AG20443 (cell line): ENCODE measurements around the gene OR10A5.
"Not testable (repeated sequence)": the region's sequence is repeated elsewhere in the genome, so short reads cannot be mapped to it uniquely, and the experiment has no call there.

Source experiments
- DNase-seq: peaks from one replicate; pipeline ENCODE4 v3.0.0; 2012; ENCODE audit warnings: low spot score, mixed read lengths

Gene OR10A5

GRCh38 chr11:6845383-6845782 lies at the start of gene OR10A5:
Gene OR10A5 (plus strand): TSS chr11:6845683. CDS start chr11:6845683, 0 bp downstream.
- DNase-seq = no peak

- DNase-seq = no peak
Observed at GRCh38 chr11:6799402-6799801, 46.1 kb upstream of the OR10A5 start, which contains the start of gene OR6A2. Gene OR6A2 (minus strand): TSS chr11:6799689. CDS start chr11:6795708, 3,981 bp downstream.

GRCh38 chr11:6801075-6801474 lies 44.4 kb upstream of the OR10A5 start:
- DNase-seq = not testable (repeated sequence)

- DNase-seq = peak; percentile 65
Observed at GRCh38 chr11:6812390-6813005, 33.0 kb upstream of the OR10A5 start.

GRCh38 chr11:6813656-6814055 lies 31.8 kb upstream of the OR10A5 start:
- no peak for DNase-seq

- DNase-seq = no peak
Observed at GRCh38 chr11:6817694-6818093, 27.8 kb upstream of the OR10A5 start.

GRCh38 chr11:6818967-6819366 lies 26.5 kb upstream of the OR10A5 start:
- no peak for DNase-seq

GRCh38 chr11:6824136-6824823 lies 21.2 kb upstream of the OR10A5 start:
- DNase-seq = no peak

- no peak for DNase-seq
Observed at GRCh38 chr11:6825231-6825744, 20.2 kb upstream of the OR10A5 start.

- no peak for DNase-seq
Observed at GRCh38 chr11:6828103-6828502, 17.4 kb upstream of the OR10A5 start.

GRCh38 chr11:6833356-6833755 lies 12.1 kb upstream of the OR10A5 start:
- no peak for DNase-seq

- DNase-seq = no peak
Observed at GRCh38 chr11:6834021-6834420, 11.5 kb upstream of the OR10A5 start.

- DNase-seq = no peak
Observed at GRCh38 chr11:6841694-6842093, 3.8 kb upstream of the OR10A5 start.

- DNase-seq = no peak
Observed at GRCh38 chr11:6843670-6844069, 1.8 kb upstream of the OR10A5 start.

- no peak for DNase-seq
Observed at GRCh38 chr11:6844356-6844755, 1.1 kb upstream of the OR10A5 start.

- no peak for DNase-seq
Observed at GRCh38 chr11:6850526-6850925, 5.0 kb downstream of the OR10A5 start.

GRCh38 chr11:6854801-6855200 lies 9.3 kb downstream of the OR10A5 start:
- DNase-seq = not testable (repeated sequence)

GRCh38 chr11:6855971-6856541 lies 10.6 kb downstream of the OR10A5 start:
- peak; percentile 20 for DNase-seq

- no peak for DNase-seq
Observed at GRCh38 chr11:6856871-6857270, 11.4 kb downstream of the OR10A5 start.

GRCh38 chr11:6862961-6863360 lies 17.5 kb downstream of the OR10A5 start, which contains the start of gene OR10A2:
Gene OR10A2 (plus strand): TSS chr11:6863057. CDS start chr11:6869755, 6,698 bp downstream.
- peak; percentile 39 for DNase-seq

- DNase-seq = peak; percentile 26
Observed at GRCh38 chr11:6864438-6864837, 19.0 kb downstream of the OR10A5 start.

GRCh38 chr11:6871278-6871677 lies 25.8 kb downstream of the OR10A5 start:
- DNase-seq = no peak

- DNase-seq = no peak
Observed at GRCh38 chr11:6875761-6876160, 30.3 kb downstream of the OR10A5 start.
